Ammon's horn (tissue), 1 donor: ENCODE results near the gene TMEM131L.
"Not testable (repeated sequence)": the region's sequence is repeated elsewhere in the genome, so short reads cannot be mapped to it uniquely, and the experiment has no call there.

ENCODE experiments used
- DNase-seq: peaks from one replicate; pipeline ENCODE4 v3.0.0-alpha.2; 2016; ENCODE audit warnings: low spot score

The TMEM131L gene

DNA sequence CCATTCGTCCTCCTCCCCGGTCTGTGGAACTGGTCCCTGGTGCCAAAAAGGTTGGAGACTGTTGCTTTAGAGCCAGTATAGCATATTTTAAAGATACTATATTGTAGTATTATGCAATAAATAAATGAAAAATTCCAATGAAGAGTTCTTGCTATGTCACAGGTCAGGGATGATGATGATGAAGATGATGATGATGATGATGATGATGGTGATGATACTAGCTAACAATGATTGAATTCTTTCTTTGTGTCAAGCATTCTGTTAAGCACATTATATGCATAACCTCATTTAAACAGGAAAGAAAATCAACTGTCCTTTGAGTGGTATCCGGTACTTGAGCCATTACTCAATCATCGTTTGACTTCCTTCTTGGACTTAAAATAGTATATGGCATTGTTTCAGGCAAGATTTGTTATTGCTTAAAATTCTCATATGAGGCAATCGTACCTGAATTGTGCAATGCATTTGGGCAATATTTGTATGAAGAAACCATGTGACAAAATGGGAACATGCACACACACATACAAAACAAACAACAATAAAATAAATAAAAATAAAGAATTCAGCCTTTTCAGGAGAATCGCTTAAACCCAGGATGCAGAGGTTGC lies 195.2 kb downstream of the TMEM131L start:
- DNase-seq = peak; percentile 30

GRCh38 chr4:153661908-153662307 lies 195.7 kb downstream of the TMEM131L start:
- DNase-seq = no peak

GRCh38 chr4:153663667-153664066 lies 197.5 kb downstream of the TMEM131L start:
- DNase-seq = no peak

GRCh38 chr4:153666505-153666904 lies 200.3 kb downstream of the TMEM131L start:
- not testable (repeated sequence) for DNase-seq

DNA sequence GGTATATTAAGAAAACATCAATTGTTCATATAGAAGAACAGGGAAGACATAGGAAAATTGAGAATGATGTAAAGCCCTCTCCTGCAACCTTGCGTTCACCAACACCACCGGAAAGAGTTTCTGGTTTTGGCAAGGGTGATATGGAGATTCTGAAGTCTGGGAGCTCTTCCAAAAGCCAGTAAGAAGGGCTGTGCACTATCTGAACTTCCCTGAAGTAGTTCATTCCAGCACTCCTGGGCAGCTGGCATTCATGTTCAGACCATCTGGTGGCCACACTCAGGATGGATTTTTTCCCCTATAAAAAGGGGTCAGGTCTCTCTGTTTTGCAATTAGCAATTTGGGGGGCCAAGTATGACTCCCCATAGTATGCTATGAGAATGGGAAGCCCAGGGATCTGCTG lies 202.5 kb downstream of the TMEM131L start:
- no peak for DNase-seq

DNA sequence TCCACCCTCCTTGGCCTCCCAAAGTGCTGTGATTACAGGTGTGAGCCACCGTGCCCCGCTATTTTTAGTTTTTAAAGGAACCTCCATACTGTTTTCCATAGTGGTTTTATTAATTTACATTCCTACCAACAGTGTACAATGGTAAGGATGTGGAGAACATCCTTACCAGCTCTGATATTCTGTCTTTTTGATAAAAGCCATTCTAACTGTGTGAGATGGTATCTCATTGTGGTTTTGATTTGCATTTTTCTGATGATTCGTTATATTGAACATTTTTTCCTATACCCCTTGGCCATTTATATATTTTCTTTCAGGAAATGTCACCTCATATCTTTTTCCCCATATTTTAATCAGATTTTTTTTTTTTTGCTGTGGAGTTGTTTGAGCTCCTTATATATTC lies 203.7 kb downstream of the TMEM131L start:
- DNase-seq = no peak

GRCh38 chr4:153676486-153676885 lies 210.3 kb downstream of the TMEM131L start:
- no peak for DNase-seq

DNA sequence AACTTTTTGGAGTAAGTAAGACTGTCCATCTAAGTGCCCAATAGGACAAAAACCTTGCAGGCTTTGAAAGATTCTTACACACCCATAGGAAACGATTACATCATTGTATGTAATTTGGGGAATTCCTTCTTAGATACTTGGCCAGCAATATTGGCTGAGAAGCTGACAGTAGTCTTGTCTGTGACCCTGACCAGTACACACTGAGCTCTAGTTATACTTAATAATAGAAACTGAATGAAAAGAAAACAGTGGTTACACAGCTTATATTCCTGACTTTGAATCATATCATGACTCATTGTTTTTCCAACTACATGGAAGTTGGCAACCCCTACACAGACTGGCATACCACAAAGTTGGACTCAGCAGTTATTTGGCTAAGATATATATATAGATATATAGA lies 210.8 kb downstream of the TMEM131L start:
- DNase-seq = no peak

DNA sequence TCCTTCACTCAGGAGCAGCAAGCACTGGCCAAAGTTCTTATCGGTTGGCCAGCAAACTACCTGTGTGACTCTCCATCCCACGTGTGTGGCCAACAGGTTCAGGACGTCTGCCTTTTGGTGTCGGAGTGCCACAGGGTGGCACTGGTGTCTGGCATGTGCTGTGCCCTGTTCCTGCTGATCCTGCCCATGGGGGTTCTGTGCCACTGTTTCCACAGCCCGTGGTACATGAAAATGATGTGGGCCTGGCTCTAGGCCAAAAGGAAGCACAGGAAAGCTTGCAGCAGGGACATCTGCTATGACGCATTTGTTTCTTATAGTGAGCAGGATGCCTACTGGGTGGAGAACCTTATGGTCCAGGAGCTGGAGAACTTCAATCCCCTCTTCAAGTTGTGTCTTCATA lies 213.3 kb downstream of the TMEM131L start:
- DNase-seq = no peak

DNA sequence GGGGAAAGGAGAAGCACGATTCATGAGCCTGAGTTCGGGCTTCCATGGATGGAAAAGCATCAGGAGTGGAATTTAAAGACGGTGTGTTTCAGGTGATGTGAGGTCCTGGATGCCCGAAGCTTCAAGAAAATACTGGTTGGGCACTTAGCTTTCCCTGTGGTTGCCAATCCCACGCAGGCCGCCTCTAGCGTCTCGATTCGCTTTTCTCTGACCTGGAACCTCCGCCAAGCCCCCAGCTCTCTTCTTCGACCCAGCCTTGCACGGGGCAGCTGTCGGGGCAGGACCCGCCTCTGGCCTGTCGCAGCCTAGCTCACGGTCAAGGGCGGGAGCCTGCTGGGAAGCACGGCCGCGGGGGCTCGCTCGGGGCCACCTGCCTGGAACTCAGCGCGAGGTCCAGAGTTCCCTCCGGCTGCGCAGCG lies 217.6 kb downstream of the TMEM131L start:
- DNase-seq = no peak

- peak; percentile 27 for DNase-seq
Measured at GRCh38 chr4:153684182-153684970, 218.2 kb downstream of the TMEM131L start, which contains the start of gene TLR2. TLR2 (plus strand) TSS chr4:153684280; CDS start chr4:153702908, 18,628 bp downstream.

DNA sequence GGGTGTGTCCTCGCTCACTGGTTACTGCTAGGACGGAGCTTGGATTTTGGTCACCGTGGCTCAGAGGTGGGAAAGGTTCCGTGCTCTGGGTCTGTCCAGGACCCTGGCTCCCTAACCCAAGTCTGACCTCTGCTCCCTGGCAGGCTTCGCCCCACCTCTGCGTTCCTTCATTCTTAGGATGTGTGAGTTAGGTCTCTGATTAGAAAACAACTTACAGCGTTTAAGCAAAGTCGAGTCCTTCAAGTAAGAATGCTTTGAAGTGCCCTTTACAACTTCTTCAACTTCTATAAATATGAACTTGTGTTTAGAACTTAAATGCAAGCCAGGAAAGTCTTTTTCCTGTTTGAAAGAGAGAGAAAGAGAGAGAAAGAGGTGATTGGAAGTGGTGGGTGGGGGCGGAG lies 218.8 kb downstream of the TMEM131L start:
- no peak for DNase-seq
